ENCODE data around the gene DDX41. TPM values are rescaled to one million over a fixed set of nuclear protein-coding genes. Genes with fewer than 3 reads are reported as not detected.

The DDX41 gene
- total RNA-seq, 2 experiments from 2014 or later: 49.6 to 49.7 TPM

DNA sequence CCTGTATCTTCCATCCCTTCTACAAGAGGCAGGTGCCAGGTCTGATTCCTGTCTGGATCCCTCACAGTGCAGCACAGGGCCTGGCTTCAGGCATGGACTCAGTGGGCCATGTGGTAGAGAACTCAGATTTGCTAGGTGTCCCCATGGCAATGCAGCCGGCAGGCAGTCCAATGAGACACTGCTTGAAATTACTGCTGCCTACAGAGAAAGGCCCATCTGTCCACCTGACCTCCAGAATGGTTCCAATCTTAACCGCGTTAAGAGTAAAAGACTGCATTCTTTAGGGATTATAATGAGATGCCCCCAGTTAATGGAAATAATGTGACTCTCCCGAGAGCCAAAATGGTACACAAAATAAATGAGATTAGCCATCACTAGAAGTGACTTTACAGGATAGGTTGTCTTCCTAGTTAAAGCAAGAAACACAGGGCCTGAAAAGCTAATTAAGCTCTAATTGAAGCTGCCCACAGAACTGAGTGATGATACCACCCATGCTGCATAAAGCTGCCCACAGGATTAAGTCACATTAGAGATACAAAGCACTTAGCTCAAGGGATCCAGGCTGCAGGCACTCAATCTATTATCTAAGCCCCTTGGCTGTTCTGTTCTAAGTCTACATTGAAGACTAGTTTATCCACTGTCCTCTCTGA lies 26.2 kb upstream of the DDX41 start:
- POLR2A ChIA-PET: no interaction called here
- peaks cover 25% of the 10 kb centered on the region for H3K4me1 Mint-ChIP-seq (ENCODE audit: low read depth)

DNA sequence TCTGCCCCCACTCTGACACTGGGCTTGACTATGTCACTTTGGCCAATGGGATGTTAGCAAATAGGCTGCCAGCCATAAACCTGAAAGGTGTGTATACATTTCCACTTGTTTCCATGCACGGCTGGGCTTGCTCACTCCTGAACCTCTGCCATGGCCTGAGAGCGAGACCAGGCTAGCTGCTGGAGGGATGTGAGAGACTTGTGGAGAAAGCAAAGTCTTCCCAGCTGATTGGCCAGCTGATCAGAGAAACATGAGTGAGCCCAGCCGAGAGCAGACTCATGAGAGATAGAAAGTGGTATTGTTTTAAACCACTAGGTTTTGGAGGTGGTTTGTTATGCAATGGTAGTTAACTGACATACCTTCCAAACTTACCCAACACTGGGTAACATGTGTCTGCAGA lies 23.7 kb upstream of the DDX41 start:
- no peak overlapping the region for H3K27ac ChIP-seq (ENCODE audit: low read depth in 1 of 2, low read length in 2 of 2)
- DNase-seq (no peak), ATAC-seq (ENCODE audit: poor library complexity) (no peak)
- no peaks in the 10 kb centered on the region for H3K4me1 ChIP-seq (ENCODE audit: insufficient read depth, low read length)
- intact Hi-C loops (cut with DNase I, micrococcal nuclease): no loop called here
- Mint-ChIP-seq H3K9me3 (no peaks in the 10 kb centered on the region), H3K27me3 (no peaks in the 10 kb centered on the region), H3K36me3 (ENCODE audit: low read depth) (peaks cover 58% of the 10 kb centered on the region), H3K4me3 (no peak overlapping the region), H3K4me1 (ENCODE audit: low read depth) (peaks cover 13% of the 10 kb centered on the region), H3K27ac (no peak overlapping the region)
- POLR2A ChIA-PET: no interaction called here
- TF ChIP-seq, protein P1, sequence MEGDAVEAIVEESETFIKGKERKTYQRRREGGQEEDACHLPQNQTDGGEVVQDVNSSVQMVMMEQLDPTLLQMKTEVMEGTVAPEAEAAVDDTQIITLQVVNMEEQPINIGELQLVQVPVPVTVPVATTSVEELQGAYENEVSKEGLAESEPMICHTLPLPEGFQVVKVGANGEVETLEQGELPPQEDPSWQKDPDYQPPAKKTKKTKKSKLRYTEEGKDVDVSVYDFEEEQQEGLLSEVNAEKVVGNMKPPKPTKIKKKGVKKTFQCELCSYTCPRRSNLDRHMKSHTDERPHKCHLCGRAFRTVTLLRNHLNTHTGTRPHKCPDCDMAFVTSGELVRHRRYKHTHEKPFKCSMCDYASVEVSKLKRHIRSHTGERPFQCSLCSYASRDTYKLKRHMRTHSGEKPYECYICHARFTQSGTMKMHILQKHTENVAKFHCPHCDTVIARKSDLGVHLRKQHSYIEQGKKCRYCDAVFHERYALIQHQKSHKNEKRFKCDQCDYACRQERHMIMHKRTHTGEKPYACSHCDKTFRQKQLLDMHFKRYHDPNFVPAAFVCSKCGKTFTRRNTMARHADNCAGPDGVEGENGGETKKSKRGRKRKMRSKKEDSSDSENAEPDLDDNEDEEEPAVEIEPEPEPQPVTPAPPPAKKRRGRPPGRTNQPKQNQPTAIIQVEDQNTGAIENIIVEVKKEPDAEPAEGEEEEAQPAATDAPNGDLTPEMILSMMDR (IDR thresholded peaks at IDR 0.05): no peak
- no peaks in the 10 kb centered on the region for H3K27me3 ChIP-seq (ENCODE audit: control insufficient read depth in 1 of 2, insufficient read depth in 2 of 2, low read length in 2 of 2)
- no peak overlapping the region for H3K4me3 ChIP-seq (ENCODE audit: low read length)
- H3K9me3 ChIP-seq (ENCODE audit: control insufficient read depth in 1 of 2, insufficient read depth in 1 of 2, low read length in 2 of 2): no peaks in the 10 kb centered on the region
- CTCF ChIA-PET: no interaction called here
- H3K36me3 ChIP-seq (ENCODE audit: insufficient read depth, low read length): peaks cover 51% of the 10 kb centered on the region

More for the DNA sequence above, 26.2 kb upstream of the DDX41 start:
- H3K36me3 Mint-ChIP-seq (ENCODE audit: low read depth): peaks cover 51% of the 10 kb centered on the region
- no peaks in the 10 kb centered on the region for H3K9me3 ChIP-seq (ENCODE audit: control insufficient read depth in 1 of 2, insufficient read depth in 1 of 2, low read length in 2 of 2)
- H3K27me3 Mint-ChIP-seq: no peaks in the 10 kb centered on the region
- H3K4me1 ChIP-seq (ENCODE audit: insufficient read depth, low read length): peaks cover 3% of the 10 kb centered on the region
- no peak overlapping the region for H3K4me3 Mint-ChIP-seq
- intact Hi-C loops (cut with DNase I, micrococcal nuclease): no loop called here
- TF ChIP-seq, protein P1 (IDR thresholded peaks at IDR 0.05): no peak
- H3K27ac ChIP-seq (ENCODE audit: low read depth in 1 of 2, low read length in 2 of 2): no peak overlapping the region
- no peaks in the 10 kb centered on the region for H3K9me3 Mint-ChIP-seq
- ATAC-seq (ENCODE audit: poor library complexity): no peak
- no peaks in the 10 kb centered on the region for H3K27me3 ChIP-seq (ENCODE audit: control insufficient read depth in 1 of 2, insufficient read depth in 2 of 2, low read length in 2 of 2)
- H3K27ac Mint-ChIP-seq: no peak overlapping the region
- CTCF ChIA-PET: no interaction called here
- no peak for DNase-seq
- no peak overlapping the region for H3K4me3 ChIP-seq (ENCODE audit: low read length)
- H3K36me3 ChIP-seq (ENCODE audit: insufficient read depth, low read length): peaks cover 36% of the 10 kb centered on the region

DNA sequence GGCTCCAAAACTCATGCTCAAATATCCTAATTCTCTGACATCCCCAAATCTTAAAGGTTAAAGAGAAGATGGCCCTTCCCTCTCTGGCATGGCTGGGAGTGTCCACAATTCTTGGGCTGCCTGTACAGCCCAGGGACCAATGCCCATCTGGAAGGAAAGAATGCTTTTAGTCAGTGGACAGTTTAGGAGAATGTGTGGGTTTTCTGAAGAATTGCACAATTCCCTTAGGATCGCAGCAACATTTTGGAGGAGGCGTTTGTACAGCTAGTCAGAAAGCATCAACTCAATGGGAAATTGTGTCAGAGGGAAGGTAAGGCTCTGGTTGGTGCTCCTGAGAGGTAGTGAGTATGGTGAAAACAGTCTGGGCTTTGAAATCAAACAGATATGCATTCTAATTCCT lies 22.6 kb upstream of the DDX41 start:
- TF ChIP-seq, protein P1 (IDR thresholded peaks at IDR 0.05): no peak
- CTCF ChIA-PET: no interaction called here
- H3K4me3 ChIP-seq (ENCODE audit: low read length): no peak overlapping the region
- intact Hi-C loops (cut with DNase I, micrococcal nuclease): no loop called here
- H3K27me3 ChIP-seq (ENCODE audit: control insufficient read depth in 1 of 2, insufficient read depth in 2 of 2, low read length in 2 of 2): no peaks in the 10 kb centered on the region
- H3K9me3 ChIP-seq (ENCODE audit: control insufficient read depth in 1 of 2, insufficient read depth in 1 of 2, low read length in 2 of 2): no peaks in the 10 kb centered on the region
- no peaks in the 10 kb centered on the region for H3K27me3 Mint-ChIP-seq
- H3K27ac Mint-ChIP-seq: no peak overlapping the region
- ATAC-seq (ENCODE audit: poor library complexity) (no peak), DNase-seq (no peak)
- H3K4me1 Mint-ChIP-seq (ENCODE audit: low read depth): peaks cover 13% of the 10 kb centered on the region
- peaks cover 68% of the 10 kb centered on the region for H3K36me3 Mint-ChIP-seq (ENCODE audit: low read depth)
- H3K9me3 Mint-ChIP-seq: no peaks in the 10 kb centered on the region
- H3K36me3 ChIP-seq (ENCODE audit: insufficient read depth, low read length): peaks cover 62% of the 10 kb centered on the region
- no peak overlapping the region for H3K4me3 Mint-ChIP-seq
- H3K27ac ChIP-seq (ENCODE audit: low read depth in 1 of 2, low read length in 2 of 2): no peak overlapping the region
- POLR2A ChIA-PET: no interaction called here
- no peaks in the 10 kb centered on the region for H3K4me1 ChIP-seq (ENCODE audit: insufficient read depth, low read length)
